ENCODE measurements around the gene SCFD2.

DNA sequence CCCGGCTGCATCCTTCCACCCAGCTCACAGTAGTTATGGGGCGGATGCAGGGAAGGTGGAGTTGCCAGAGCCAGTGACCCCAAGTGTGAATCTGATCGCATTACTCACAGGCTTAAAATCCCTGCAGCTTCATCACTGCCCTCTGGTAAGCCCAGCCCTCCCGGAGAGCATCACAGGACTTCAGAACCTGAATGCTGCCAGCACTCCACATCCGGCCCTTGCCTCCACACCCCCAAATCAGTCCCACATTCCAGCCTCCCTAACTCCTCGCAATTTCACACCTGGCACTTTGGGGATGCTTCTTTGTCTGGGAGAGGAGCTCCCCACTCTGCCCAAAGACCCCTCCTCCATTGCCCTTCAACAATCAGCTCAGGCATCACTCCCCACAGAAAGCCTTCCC lies 488.2 kb downstream of the SCFD2 start:
- TF ChIP-seq, protein P1, sequence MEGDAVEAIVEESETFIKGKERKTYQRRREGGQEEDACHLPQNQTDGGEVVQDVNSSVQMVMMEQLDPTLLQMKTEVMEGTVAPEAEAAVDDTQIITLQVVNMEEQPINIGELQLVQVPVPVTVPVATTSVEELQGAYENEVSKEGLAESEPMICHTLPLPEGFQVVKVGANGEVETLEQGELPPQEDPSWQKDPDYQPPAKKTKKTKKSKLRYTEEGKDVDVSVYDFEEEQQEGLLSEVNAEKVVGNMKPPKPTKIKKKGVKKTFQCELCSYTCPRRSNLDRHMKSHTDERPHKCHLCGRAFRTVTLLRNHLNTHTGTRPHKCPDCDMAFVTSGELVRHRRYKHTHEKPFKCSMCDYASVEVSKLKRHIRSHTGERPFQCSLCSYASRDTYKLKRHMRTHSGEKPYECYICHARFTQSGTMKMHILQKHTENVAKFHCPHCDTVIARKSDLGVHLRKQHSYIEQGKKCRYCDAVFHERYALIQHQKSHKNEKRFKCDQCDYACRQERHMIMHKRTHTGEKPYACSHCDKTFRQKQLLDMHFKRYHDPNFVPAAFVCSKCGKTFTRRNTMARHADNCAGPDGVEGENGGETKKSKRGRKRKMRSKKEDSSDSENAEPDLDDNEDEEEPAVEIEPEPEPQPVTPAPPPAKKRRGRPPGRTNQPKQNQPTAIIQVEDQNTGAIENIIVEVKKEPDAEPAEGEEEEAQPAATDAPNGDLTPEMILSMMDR (IDR thresholded peaks at IDR 0.05): no peak
- no peak for TF ChIP-seq EP300 (IDR thresholded peaks at IDR 0.05)
